Ramos (cell line): ENCODE results near the gene CD9.
"Not testable (repeated sequence)": the region's sequence is repeated elsewhere in the genome, so short reads cannot be mapped to it uniquely, and the experiment has no call there.

ENCODE experiments used
- in situ Hi-C: fragments of 300-500 bp; cut with MboI; formaldehyde crosslinking; loops from one replicate; pipeline ENCODE4 v1.14.3; 2022; ENCODE audit warnings: low sequenced_read_pairs; ENCODE audit not compliant: unreplicated experiment

CD9 gene

GRCh38 chr12:6200256-6201212 is at the start of gene CD9:
Gene CD9, plus strand, starts transcription at chr12:6200400. Its CDS starts 100 bp downstream, at chr12:6200500.
- in situ Hi-C loops = no loop called here

DNA sequence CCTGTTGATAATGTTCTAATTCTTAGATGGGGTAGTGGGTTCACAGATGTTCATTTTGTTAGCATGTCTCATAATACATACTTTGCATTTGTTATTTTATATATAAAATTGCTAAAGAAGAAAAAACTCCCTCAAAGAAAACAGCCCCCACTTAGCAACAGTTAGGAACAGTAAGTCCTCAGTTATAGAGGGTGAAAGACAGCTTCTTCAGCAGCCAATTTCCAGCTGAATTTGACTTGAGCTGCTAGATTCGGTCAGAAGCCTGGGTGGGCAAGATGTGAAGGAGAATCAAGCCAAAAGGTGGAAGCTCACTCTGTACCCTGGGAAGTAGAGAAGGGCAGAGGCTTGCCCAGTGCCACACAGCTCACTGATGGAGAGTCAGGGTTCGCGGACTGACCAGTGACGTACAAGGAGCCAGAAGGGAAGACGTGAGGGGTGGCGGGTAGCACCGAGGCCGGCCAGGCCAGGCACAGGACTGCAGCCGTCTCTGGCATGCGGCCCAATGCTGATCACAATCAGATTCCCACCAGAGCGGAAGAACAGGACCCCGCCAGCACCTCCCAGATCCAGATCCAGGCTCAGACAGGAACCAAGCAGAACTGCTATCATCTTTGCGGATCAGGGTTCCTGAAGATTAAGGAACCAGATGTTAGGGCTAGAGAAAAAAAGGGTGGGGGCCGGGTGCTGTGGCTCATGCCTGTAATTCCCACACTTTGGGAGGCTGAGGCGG is 45.3 kb upstream of the CD9 start:
- in situ Hi-C loops = no loop called here

GRCh38 chr12:6157482-6157881 is 42.7 kb upstream of the CD9 start:
- in situ Hi-C loops = no loop called here

DNA sequence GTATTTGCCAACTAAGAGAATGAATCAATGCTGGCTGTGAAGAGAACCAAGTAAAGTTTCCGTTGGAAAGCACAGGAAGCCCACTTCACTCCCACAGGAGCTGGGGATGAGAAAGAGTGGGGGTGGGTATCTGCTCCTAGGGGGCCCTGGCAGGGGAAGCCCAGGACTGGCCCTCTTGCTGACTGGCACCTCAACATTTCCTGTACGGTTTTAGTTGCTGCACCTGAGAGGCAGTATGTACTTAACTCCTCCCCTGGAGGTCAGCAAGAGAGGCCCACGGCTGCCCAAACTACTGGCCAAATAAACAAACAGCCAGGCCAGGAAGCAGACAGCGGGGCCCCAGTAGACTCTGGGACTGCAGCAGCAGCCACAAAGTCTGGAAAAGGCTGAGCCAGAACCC is 41.9 kb upstream of the CD9 start:
- in situ Hi-C loops = no loop called here

DNA sequence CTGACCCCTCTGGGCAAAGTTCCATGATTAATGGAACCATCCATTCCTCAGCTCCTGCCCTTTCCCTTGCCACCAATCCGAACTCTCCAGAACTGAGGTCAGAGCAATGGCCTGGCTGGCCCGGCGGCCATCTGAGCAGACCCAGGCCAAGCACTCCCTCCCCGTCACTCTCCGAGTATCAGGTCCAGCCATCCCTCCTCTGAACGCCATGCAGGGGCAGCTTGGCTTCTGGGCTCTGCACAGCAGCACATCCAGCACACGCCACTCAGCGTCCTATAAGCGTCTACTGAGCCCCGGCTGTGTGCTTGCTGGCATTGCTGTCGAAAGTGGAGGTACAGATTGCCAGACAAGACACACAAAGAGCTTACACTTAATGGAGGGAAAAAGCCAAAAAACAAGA is 41.5 kb upstream of the CD9 start:
- in situ Hi-C loops = no loop called here

DNA sequence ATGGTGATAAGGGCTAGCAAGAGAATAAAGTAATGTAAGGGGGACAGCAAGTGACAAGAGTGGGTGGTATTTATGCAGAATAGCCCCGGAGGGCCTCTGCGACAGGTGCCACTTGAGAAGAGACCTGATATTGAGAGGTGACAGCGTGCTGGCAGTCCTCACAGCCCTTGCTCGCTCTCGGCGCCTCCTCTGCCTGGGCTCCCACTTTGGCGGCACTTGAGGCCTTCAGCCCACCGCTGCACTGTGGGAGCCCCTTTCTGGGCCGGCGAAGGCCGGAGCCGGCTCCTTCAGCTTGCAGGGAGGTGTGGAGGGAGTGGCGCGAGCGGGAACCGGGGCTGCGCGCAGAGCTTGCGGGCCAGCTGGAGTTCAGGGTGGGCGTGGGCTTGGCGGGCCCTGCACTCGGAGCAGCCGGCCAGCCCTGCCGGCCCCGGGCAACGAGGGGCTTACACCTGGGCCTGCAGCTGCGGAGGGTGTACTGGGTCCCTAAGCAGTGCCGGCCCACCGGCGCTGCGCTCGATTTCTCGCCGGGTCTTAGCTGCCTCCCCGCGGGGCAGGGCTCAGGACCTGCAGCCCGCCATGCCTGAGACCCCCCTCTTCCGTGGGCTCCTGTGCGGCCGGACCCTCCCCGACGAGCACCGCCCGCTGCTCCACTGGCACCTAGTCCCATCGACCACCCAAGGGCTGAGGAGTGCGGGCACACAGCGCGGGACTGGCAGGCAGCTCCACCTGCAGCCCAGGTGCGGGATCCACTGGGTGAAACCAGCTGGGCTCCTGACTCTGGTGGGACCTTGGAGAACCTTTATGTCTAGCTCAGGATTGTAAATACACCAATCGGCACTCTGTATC is 40.8 kb upstream of the CD9 start:
- in situ Hi-C loops = not testable (repeated sequence)

DNA sequence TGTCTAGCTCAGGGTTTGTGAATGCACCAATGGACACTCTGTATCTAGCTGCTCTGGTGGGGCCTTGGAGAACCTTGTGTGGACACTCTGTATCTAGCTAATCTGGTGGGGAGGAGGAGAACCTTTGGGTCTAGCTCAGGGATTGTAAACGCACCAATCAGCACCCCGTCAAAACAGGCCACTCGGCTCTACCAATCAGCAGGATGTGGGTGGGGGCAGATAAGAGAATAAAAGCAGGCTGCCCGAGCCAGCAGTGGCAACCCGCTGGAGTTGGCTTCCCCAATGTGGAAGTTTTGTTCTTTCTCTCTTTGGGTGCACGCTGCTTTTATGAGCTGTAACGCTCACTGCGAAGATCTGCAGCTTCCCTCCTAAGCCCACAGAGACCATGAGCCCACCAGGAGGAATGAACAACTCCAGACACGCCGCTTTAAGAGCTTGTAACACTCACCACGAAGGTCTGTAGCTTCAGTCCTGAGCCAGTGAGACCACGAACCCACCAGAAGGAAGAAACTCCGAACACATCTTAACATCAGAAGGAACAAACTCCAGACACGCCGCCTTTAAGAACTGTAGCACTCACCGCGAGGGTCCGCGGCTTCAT is 40.1 kb upstream of the CD9 start:
- in situ Hi-C loops = not testable (repeated sequence)

- in situ Hi-C loops = no loop called here
Observed at GRCh38 chr12:6161124-6161882, 38.9 kb upstream of the CD9 start.

GRCh38 chr12:6163416-6164060 is 36.7 kb upstream of the CD9 start:
- in situ Hi-C loops = no loop called here

- in situ Hi-C loops = no loop called here
Observed at GRCh38 chr12:6165395-6165794, 34.8 kb upstream of the CD9 start.

DNA sequence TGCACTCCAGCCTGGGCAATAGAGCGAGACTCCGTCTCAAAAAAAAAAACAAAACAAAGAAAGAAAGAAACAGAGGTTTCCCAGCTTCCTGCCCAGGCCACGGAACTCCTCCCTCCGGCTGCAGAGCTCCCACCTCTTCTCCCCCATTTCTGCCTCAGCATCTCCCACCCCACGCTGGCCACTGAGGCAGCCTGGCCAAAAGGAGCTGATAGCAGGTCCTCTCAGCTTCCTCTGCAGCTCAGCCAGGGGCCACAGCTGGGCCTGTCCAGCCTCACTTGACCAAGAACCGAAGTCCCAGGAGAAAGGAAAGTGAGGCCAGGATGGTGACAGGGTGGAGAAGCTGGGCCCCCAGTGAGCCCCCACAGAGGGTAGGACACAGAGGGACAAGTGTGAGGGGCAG is 33.4 kb upstream of the CD9 start:
- in situ Hi-C loops = no loop called here

GRCh38 chr12:6167327-6168280 is 32.6 kb upstream of the CD9 start:
- in situ Hi-C loops = no loop called here

DNA sequence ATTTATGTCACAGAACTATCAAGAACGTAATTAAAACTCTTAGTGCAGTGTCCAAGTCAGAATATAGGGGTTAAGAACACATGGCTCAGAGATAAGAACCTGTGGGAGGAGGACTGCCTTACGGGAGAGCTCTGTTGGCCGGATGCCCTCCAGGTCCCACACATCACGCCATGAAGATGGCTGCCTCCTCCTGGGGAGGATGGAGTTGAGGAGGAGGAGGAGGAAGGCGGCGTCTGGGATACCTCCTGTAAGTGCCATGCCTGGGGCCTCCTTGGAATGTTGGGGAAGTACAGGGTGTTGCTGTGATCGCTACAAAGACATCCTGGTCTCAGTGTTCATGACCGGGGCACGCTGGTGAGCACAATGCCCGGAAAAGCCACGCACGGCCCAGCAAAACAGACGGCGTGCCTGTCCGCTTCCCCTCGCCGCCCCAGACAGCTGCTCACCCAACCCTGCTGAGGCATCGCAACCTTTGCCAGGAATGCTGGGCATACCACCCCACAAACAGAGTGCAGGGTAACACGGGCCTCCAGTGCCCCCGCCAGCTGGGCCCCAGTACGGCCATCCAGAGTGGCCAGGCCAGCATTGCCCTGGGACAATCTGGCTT is 28.7 kb upstream of the CD9 start:
- in situ Hi-C loops = no loop called here

DNA sequence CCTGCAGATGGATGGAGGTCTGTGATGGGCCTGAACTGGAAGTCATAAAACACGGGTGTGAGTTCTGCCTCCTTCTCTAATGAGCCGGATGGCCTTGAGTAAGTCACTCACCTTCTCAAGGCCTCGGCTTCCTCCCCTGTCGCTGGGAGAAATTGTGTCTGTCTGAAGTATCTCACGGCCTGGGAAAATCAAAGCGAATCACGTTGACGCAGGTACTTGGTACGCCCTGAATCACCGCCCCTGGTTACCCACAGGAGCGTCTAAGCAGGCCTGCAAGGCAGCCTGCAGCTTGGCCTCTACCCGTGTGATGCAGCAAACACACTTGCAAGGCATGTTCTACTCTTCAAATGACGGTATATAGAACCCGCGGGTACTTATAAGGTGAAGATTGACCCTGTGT is 28.1 kb upstream of the CD9 start:
- in situ Hi-C loops = no loop called here

DNA sequence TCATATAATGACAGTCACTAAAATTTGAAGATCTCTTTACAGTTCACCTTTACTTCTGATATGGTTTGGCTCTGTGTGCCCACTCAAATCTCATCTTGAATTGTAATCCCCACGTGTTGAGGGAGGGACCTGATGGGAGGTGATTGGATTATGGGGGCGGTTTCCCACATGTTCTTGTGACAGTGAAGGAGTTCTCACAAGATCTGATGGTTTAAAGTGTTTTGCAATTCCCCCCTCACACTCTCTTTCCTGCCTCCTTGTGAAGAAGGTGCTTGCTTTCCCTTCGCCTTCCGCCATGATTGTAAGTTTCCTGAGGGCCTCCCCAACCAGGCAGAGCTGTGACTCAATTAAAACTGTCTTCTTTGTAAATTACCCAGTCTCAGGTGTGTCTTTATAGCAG is 27.3 kb upstream of the CD9 start:
- in situ Hi-C loops = no loop called here

GRCh38 chr12:6177642-6178358 is 22.4 kb upstream of the CD9 start:
- in situ Hi-C loops = no loop called here
